ENCODE results near the gene CD70.

CD70 gene

GRCh38 chr19:6596621-6597020 is 5.7 kb upstream of the CD70 start:
- no peak for TF ChIP-seq ZNF274 (IDR thresholded peaks at IDR 0.05; ENCODE audit: low read depth, low read length)
- TF ChIP-seq SUZ12 (IDR thresholded peaks at IDR 0.05; ENCODE audit: extremely low read depth, insufficient read depth, insufficient read length): no peak
- TF ChIP-seq YY1 (IDR thresholded peaks at IDR 0.05; ENCODE audit: insufficient read depth, insufficient read length): no peak
- H3K4me1 ChIP-seq (ENCODE audit: insufficient read depth, insufficient read length): no peaks in the 10 kb centered on the region

GRCh38 chr19:6593651-6594416 is 2.9 kb upstream of the CD70 start:
- peaks cover 30% of the 10 kb centered on the region for H3K27me3 ChIP-seq (ENCODE audit: insufficient read depth, insufficient read length)
- H3K9ac ChIP-seq (ENCODE audit: insufficient read length, low read depth): no peak overlapping the region
- DNase-seq (ENCODE audit: low read depth, low spot score): no peak

More at GRCh38 chr19:6596621-6597020, 5.7 kb upstream of the CD70 start:
- Histone ChIP-seq H3K27me3 (ENCODE audit: insufficient read depth, insufficient read length) (peaks cover 3% of the 10 kb centered on the region), H3K9me3 (ENCODE audit: insufficient read depth, low read length) (no peaks in the 10 kb centered on the region), H3K9ac (ENCODE audit: insufficient read length, low read depth) (no peak overlapping the region), H3K4me3 (ENCODE audit: insufficient read length, low read depth) (no peak overlapping the region), H3K36me3 (ENCODE audit: insufficient read depth, insufficient read length, low read length) (no peaks in the 10 kb centered on the region)
- no peak for DNase-seq (ENCODE audit: low read depth, low spot score)

GRCh38 chr19:6590258-6590826 is 608 bp downstream of the CD70 start:
- TF ChIP-seq SUZ12 (IDR thresholded peaks at IDR 0.05; ENCODE audit: extremely low read depth, insufficient read depth, insufficient read length) (no peak), YY1 (IDR thresholded peaks at IDR 0.05; ENCODE audit: insufficient read depth, insufficient read length) (no peak), ZNF274 (IDR thresholded peaks at IDR 0.05; ENCODE audit: low read depth, low read length) (no peak)
- Histone ChIP-seq H3K27me3 (ENCODE audit: insufficient read depth, insufficient read length) (peaks cover 62% of the 10 kb centered on the region), H3K4me1 (ENCODE audit: insufficient read depth, insufficient read length) (peaks cover 7% of the 10 kb centered on the region), H3K4me3 (ENCODE audit: insufficient read length, low read depth) (peak overlapping the region; percentile 53), H3K9ac (ENCODE audit: insufficient read length, low read depth) (peak overlapping the region; percentile 78), H3K36me3 (ENCODE audit: insufficient read depth, insufficient read length, low read length) (no peaks in the 10 kb centered on the region), H3K9me3 (ENCODE audit: insufficient read depth, low read length) (no peaks in the 10 kb centered on the region)
- DNase-seq (ENCODE audit: low read depth, low spot score): no peak

More at GRCh38 chr19:6593651-6594416, 2.9 kb upstream of the CD70 start:
- H3K36me3 ChIP-seq (ENCODE audit: insufficient read depth, insufficient read length, low read length): no peaks in the 10 kb centered on the region
- no peaks in the 10 kb centered on the region for H3K4me1 ChIP-seq (ENCODE audit: insufficient read depth, insufficient read length)
- TF ChIP-seq ZNF274 (IDR thresholded peaks at IDR 0.05; ENCODE audit: low read depth, low read length) (no peak), SUZ12 (IDR thresholded peaks at IDR 0.05; ENCODE audit: extremely low read depth, insufficient read depth, insufficient read length) (no peak), YY1 (IDR thresholded peaks at IDR 0.05; ENCODE audit: insufficient read depth, insufficient read length) (no peak)
- H3K4me3 ChIP-seq (ENCODE audit: insufficient read length, low read depth): no peak overlapping the region
- no peaks in the 10 kb centered on the region for H3K9me3 ChIP-seq (ENCODE audit: insufficient read depth, low read length)

GRCh38 chr19:6589711-6590257 is 1.2 kb downstream of the CD70 start:
- no peak for DNase-seq (ENCODE audit: low read depth, low spot score)
- H3K4me3 ChIP-seq (ENCODE audit: insufficient read length, low read depth): peak overlapping the region; percentile 53
- H3K4me1 ChIP-seq (ENCODE audit: insufficient read depth, insufficient read length): peaks cover 7% of the 10 kb centered on the region
- TF ChIP-seq ZNF274 (IDR thresholded peaks at IDR 0.05; ENCODE audit: low read depth, low read length) (no peak), SUZ12 (IDR thresholded peaks at IDR 0.05; ENCODE audit: extremely low read depth, insufficient read depth, insufficient read length) (no peak), YY1 (IDR thresholded peaks at IDR 0.05; ENCODE audit: insufficient read depth, insufficient read length) (no peak)
- H3K36me3 ChIP-seq (ENCODE audit: insufficient read depth, insufficient read length, low read length): no peaks in the 10 kb centered on the region
- peaks cover 63% of the 10 kb centered on the region for H3K27me3 ChIP-seq (ENCODE audit: insufficient read depth, insufficient read length)
- no peaks in the 10 kb centered on the region for H3K9me3 ChIP-seq (ENCODE audit: insufficient read depth, low read length)
- H3K9ac ChIP-seq (ENCODE audit: insufficient read length, low read depth): peak overlapping the region; percentile 52

GRCh38 chr19:6588508-6589345 is 2.2 kb downstream of the CD70 start:
- peaks cover 7% of the 10 kb centered on the region for H3K4me1 ChIP-seq (ENCODE audit: insufficient read depth, insufficient read length)
- H3K27me3 ChIP-seq (ENCODE audit: insufficient read depth, insufficient read length): peaks cover 63% of the 10 kb centered on the region
- H3K9me3 ChIP-seq (ENCODE audit: insufficient read depth, low read length): no peaks in the 10 kb centered on the region
- H3K36me3 ChIP-seq (ENCODE audit: insufficient read depth, insufficient read length, low read length): no peaks in the 10 kb centered on the region
- peak overlapping the region; percentile 27 for H3K9ac ChIP-seq (ENCODE audit: insufficient read length, low read depth)
- DNase-seq (ENCODE audit: low read depth, low spot score): no peak
- TF ChIP-seq SUZ12 (IDR thresholded peaks at IDR 0.05; ENCODE audit: extremely low read depth, insufficient read depth, insufficient read length) (peak; percentile 46), ZNF274 (IDR thresholded peaks at IDR 0.05; ENCODE audit: low read depth, low read length) (no peak)
- no peak overlapping the region for H3K4me3 ChIP-seq (ENCODE audit: insufficient read length, low read depth)

- H3K4me3 ChIP-seq (ENCODE audit: insufficient read length, low read depth): peak overlapping the region; percentile 64
- H3K36me3 ChIP-seq (ENCODE audit: insufficient read depth, insufficient read length, low read length): no peaks in the 10 kb centered on the region
- H3K9ac ChIP-seq (ENCODE audit: insufficient read length, low read depth): no peak overlapping the region
- peaks cover 63% of the 10 kb centered on the region for H3K27me3 ChIP-seq (ENCODE audit: insufficient read depth, insufficient read length)
- H3K4me1 ChIP-seq (ENCODE audit: insufficient read depth, insufficient read length): peaks cover 7% of the 10 kb centered on the region
- H3K9me3 ChIP-seq (ENCODE audit: insufficient read depth, low read length): no peaks in the 10 kb centered on the region
- DNase-seq (ENCODE audit: low read depth, low spot score): no peak
- no peak for TF ChIP-seq SUZ12 (IDR thresholded peaks at IDR 0.05; ENCODE audit: extremely low read depth, insufficient read depth, insufficient read length)
- TF ChIP-seq YY1 (IDR thresholded peaks at IDR 0.05; ENCODE audit: insufficient read depth, insufficient read length): no peak
- no peak for TF ChIP-seq ZNF274 (IDR thresholded peaks at IDR 0.05; ENCODE audit: low read depth, low read length)
These were observed 2.9 kb downstream of the CD70 start for GRCh38 chr19:6587998-6588507.

Measured in NT2/D1 (cell line).